Chondrocyte (in vitro differentiated cells): Measurements from ENCODE around the gene VSIG8. TPM values are rescaled to one million over a fixed set of nuclear protein-coding genes. Genes with fewer than 3 reads are reported as not detected.

ENCODE experiments used
- DNase-seq: peaks from one replicate; pipeline ENCODE4 v3.0.0; 2021; ENCODE audit warnings: mixed read lengths, low spot score
- H3K27ac Mint-ChIP-seq: one replicate; pipeline ENCODE4 v1.8.0; 2021; ENCODE audit warnings: mild to moderate bottlenecking, moderate library complexity, mixed read lengths; ENCODE audit not compliant: unreplicated experiment
- H3K27me3 Mint-ChIP-seq: 2 replicates; pipeline ENCODE4 v1.8.0; 2021; ENCODE audit warnings: low read depth, mixed read lengths
- H3K36me3 Mint-ChIP-seq: 2 replicates; pipeline ENCODE4 v1.8.0; 2021; ENCODE audit warnings: low read depth, mixed read lengths
- H3K4me1 Mint-ChIP-seq: 2 replicates; pipeline ENCODE4 v1.8.0; 2021; ENCODE audit warnings: low read depth, mild to moderate bottlenecking, mixed read lengths
- H3K4me3 Mint-ChIP-seq: one replicate; pipeline ENCODE4 v1.8.0; 2021; ENCODE audit warnings: mild to moderate bottlenecking, moderate library complexity, mixed read lengths; ENCODE audit not compliant: unreplicated experiment
- H3K9me3 Mint-ChIP-seq: 2 replicates; pipeline ENCODE4 v1.8.0; 2021; ENCODE audit warnings: low read depth, mixed read lengths
- total RNA-seq: library from RNA; stranded (reverse); gene quantifications from 3 replicates; pipeline ENCODE4 v1.2.1, GENCODE V29; 2021
- TF ChIP-seq, protein P1 (sequence below): fragments of 200-600 bp; sonication (generic); IDR thresholded peaks from 2 replicates; pipeline ENCODE4 v1.5.0; 2021; ENCODE audit warnings: antibody characterized with exemption, mild to moderate bottlenecking, moderate library complexity

The VSIG8 gene
- total RNA-seq, 1 donor from 2014 or later: not detected

DNA sequence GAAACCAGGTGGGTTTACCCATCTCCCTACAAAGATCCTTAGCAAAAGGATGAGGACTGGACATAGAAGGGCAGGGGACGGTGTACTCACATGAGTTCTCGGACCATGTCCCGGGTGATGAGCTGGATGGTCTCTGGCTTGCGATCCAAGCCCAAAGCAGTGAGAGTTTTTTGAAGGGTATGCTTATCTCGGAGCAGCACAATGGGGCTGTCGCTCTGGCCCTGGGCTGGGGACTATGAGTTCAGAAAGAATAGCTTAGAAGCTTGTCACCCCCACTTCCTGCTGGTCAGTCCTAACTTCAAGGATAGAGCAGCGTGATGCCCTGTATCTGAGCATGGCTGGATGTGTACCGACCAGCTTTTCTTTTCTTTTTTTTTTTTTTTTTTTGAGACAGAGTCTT, 27.9 kb upstream of the VSIG8 start:
- no peaks in the 10 kb centered on the region for H3K9me3 Mint-ChIP-seq
- TF ChIP-seq, protein P1, sequence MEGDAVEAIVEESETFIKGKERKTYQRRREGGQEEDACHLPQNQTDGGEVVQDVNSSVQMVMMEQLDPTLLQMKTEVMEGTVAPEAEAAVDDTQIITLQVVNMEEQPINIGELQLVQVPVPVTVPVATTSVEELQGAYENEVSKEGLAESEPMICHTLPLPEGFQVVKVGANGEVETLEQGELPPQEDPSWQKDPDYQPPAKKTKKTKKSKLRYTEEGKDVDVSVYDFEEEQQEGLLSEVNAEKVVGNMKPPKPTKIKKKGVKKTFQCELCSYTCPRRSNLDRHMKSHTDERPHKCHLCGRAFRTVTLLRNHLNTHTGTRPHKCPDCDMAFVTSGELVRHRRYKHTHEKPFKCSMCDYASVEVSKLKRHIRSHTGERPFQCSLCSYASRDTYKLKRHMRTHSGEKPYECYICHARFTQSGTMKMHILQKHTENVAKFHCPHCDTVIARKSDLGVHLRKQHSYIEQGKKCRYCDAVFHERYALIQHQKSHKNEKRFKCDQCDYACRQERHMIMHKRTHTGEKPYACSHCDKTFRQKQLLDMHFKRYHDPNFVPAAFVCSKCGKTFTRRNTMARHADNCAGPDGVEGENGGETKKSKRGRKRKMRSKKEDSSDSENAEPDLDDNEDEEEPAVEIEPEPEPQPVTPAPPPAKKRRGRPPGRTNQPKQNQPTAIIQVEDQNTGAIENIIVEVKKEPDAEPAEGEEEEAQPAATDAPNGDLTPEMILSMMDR: no peak
- H3K27me3 Mint-ChIP-seq: no peaks in the 10 kb centered on the region
- no peak for DNase-seq
- H3K27ac Mint-ChIP-seq: no peak overlapping the region
- H3K4me1 Mint-ChIP-seq: peaks cover 15% of the 10 kb centered on the region
- H3K36me3 Mint-ChIP-seq: no peaks in the 10 kb centered on the region
- H3K4me3 Mint-ChIP-seq: no peak overlapping the region

DNA sequence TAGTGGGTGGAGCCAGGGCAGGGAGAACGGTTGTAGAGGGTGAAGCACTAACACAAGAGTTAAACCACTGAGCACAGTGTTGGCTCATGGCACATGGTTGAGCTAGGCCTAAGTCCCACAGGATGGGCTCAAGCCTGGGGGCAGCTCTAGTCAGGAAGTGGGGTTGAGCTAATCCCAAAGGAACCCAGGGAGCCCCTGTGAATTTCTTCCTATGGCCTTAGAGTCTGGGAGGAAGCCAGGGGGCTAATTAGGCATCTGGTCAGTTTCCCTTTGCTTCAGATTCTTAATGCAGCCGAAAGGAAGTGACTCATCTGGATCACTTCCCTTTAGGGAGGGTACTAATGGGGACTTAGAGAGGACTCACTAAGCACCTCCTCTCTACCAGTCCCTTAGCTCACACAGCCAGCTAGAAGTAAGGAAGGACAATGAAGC, 27.4 kb upstream of the VSIG8 start:
- no peak overlapping the region for H3K4me3 Mint-ChIP-seq
- DNase-seq: no peak
- H3K27ac Mint-ChIP-seq: peak overlapping the region; percentile 68

DNA sequence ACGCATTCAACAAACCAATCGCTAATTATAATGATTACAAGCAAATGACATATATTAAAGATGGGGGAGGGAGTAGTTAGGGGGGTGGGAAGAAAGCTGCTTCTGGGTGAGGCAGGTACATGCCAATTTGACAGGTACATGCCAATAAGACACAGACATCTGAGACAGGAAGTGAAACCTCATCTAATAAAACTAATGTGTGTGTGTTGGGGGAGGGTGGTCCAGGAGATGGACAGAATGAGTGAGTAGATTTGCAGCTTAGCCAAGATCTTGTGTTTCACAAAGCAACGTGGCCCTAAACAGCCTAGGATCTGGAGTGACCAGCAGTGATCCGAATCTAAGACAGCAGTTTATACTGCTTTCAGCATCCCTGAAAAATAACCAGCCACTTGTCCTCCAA, 26.7 kb upstream of the VSIG8 start:
- TF ChIP-seq, protein P1: no peak
- Mint-ChIP-seq H3K4me3 (no peak overlapping the region), H3K36me3 (no peaks in the 10 kb centered on the region), H3K4me1 (peaks cover 15% of the 10 kb centered on the region), H3K9me3 (no peaks in the 10 kb centered on the region), H3K27ac (no peak overlapping the region), H3K27me3 (no peaks in the 10 kb centered on the region)
- DNase-seq: no peak

More for the DNA sequence above, 27.4 kb upstream of the VSIG8 start:
- Mint-ChIP-seq H3K36me3 (no peaks in the 10 kb centered on the region), H3K27me3 (no peaks in the 10 kb centered on the region), H3K4me1 (peaks cover 15% of the 10 kb centered on the region), H3K9me3 (no peaks in the 10 kb centered on the region)
- TF ChIP-seq, protein P1: no peak

DNA sequence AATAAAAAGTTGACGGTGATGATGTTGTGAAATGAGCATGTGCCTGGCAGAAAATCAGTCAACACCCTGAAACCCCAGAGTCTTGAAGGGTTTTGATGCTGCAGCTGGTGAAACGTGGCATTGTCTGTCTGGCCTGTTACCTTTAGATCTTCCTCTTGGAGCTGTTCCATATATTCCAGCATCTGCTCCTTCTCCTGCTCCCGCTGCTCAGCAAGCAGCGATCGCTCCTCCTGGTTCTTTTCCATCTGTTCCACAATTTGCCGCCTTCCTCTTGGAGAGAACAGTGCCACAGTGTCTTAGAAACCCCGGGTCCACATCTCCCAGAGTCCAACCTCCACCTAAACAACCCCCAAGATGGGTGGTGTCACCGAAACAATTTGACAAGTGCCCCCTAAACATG, 21.8 kb upstream of the VSIG8 start:
- DNase-seq: no peak

DNA sequence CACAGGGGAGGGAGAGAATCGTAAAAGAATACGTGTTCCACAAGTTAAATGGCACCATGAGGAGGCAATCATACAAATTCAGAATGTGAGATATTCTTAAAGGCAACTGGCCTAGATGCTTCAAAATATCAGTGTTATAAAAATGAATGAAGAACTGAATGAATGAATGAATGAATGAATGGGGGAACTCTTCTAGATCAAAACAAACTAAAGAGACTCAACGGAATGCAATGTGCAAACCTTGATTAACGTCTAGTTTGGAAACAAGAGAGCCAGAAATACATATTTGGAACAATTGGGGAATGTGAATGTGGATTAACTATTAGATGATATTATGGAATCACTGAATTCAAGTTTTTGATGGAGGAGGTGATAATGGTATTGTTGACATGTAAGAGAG, 20.7 kb upstream of the VSIG8 start:
- Mint-ChIP-seq H3K36me3 (no peaks in the 10 kb centered on the region), H3K27ac (no peak overlapping the region), H3K4me3 (no peak overlapping the region), H3K9me3 (no peaks in the 10 kb centered on the region), H3K4me1 (no peaks in the 10 kb centered on the region), H3K27me3 (no peaks in the 10 kb centered on the region)
- TF ChIP-seq, protein P1: no peak
- no peak for DNase-seq

More for the DNA sequence above, 21.8 kb upstream of the VSIG8 start:
- Mint-ChIP-seq H3K9me3 (no peaks in the 10 kb centered on the region), H3K4me3 (no peak overlapping the region), H3K27ac (no peak overlapping the region), H3K27me3 (no peaks in the 10 kb centered on the region), H3K4me1 (no peaks in the 10 kb centered on the region), H3K36me3 (no peaks in the 10 kb centered on the region)
- TF ChIP-seq, protein P1: no peak
